HG03520 (cell line): ENCODE results near the gene DHRS3.

Experiments
- ATAC-seq: cut with Tn5 transposase; IDR thresholded peaks from one replicate; pipeline ENCODE4 v1.9.1; 2021; ENCODE audit warnings: mild to moderate bottlenecking, moderate library complexity; ENCODE audit not compliant: unreplicated experiment

Gene DHRS3

DNA sequence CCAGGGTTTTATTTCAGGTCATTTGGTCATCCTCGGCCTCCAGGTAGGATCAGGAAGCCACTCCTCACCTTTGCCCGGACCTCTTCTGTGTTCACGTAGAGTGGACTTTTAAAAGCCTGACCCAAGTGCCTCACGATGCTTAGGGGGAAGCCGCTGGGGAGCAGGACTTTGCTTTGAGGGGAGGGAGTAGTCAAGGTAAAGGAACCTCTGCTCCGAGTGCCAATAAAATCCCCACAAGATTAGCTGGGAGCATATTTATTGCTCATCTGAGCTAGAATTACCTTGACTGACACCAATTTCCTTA lies 603 bp upstream of the DHRS3 start:
- ATAC-seq = no peak

DNA sequence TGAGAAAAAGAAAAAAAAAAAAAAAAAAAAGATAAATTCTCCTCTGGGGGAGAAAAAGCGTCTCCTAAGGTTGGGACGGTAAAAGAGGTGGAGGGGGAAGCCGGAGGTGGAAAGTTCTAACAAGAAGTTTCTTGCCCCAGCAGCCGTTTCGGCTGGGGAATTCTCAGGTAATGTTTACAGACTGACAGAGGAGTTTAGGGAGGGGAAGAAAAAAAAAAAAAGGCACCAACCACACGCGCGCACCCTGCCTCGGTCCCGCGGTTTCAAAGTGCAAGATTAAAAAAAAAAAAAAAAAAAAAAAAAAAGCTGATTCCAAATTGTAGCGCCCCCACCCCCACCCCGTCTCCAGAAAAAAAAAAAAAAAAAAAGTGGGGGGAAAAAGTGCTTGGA lies 504 bp downstream of the DHRS3 start:
- no peak for ATAC-seq

DNA sequence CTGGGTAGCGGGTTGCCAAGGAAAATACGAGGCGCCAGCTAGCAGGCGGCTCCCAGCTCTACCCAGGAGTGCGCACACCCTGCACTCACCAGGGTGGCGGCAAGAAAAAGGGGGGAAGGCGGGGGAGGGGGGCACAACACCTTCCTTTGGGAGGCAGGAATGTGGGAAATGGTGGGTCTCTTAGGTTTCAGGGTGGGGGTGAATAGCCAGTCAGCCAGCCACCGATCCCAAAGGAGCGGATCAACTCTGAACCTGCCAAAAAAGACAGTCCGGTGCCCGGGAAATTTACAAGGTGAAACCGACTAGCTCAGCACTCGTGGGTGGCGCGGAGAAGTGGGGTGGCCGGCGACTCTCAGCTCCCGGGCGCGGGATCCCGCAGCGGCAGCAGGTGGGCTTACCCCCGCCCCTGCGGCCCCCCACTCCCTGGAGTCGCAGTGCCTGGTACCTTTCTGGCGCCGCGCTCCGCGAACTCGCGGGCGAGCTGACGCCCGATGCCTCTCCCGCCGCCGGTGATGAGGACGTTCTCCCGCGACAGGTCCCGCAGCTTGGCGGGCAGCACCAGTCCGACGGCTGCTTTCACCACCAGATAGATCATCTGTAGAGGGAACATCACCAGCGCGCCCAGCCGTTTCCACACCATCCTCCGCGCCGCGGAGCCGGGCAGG lies 1.2 kb downstream of the DHRS3 start:
- ATAC-seq = no peak

DNA sequence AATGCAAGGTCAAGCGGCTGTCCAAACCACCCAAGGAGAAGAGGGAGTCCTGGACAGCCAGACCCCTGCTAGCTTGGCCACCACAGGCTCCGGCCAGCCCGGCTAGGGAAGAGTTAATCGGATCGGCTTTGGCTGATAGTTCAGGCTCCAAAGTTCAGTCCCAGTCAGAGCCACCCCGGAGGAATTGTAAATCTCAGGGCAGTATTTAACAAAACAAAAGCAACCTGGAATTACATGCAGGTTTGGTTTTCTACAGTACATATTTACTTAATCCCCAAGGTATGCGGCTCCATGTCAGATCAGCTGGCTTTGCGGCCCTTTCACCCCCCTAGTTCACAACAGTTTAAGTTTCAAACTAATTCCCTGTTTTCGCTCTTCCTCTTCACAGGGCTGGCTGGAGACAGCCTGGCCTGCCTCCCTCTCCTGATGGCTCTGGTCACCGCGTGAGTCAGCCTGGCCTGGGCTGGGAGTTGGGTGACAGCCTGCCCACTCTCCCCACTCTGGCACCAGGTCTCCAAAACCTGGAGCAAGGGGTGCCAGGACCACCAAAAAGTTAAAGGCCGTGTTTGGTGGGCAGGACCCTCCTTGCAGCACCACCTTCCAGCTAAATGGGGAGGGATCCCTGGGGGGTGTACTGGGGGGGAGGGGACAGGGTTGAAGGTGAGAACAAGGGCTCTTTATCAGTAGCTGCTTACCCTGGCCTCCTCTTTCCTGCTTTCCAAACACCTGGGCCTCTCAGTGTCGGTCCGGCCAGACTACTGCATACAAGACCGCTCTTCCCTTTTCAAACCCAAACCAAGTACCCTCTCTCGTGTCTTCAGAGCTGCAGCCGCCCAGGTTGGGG lies 1.9 kb downstream of the DHRS3 start:
- ATAC-seq = no peak

DNA sequence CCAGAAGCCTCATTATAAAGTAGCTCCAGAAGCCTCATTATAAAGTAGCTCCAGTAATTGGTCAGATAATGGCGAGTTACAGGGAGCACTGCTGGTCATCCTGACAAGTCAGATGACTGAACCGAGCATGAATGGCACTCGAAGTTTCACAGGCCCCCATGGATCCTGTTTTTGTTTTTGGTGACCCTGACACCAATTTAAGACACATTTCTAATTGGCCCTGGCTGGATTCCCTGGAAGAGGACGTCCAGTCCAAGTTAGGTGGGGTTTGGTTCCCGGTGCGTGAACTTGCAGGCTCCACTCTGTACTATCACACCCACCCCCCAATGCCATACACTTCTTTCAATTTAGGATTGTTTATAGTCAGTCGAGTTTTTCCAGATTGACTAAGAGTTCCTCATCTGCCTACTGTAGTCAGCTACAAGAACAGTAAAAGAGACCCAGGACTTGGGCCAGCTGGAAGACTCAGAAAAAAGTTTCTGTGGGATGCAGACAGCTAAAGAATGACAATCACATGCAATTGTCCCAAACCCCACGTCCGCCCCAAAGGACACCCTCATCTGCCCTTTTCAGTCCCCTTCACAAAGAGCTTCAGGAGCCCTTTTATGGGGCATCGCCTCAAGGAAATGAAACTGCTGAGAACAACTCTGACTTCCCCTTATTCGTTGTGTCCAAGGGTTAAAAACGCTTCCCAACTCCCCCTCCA lies 2.7 kb downstream of the DHRS3 start:
- ATAC-seq = no peak

DNA sequence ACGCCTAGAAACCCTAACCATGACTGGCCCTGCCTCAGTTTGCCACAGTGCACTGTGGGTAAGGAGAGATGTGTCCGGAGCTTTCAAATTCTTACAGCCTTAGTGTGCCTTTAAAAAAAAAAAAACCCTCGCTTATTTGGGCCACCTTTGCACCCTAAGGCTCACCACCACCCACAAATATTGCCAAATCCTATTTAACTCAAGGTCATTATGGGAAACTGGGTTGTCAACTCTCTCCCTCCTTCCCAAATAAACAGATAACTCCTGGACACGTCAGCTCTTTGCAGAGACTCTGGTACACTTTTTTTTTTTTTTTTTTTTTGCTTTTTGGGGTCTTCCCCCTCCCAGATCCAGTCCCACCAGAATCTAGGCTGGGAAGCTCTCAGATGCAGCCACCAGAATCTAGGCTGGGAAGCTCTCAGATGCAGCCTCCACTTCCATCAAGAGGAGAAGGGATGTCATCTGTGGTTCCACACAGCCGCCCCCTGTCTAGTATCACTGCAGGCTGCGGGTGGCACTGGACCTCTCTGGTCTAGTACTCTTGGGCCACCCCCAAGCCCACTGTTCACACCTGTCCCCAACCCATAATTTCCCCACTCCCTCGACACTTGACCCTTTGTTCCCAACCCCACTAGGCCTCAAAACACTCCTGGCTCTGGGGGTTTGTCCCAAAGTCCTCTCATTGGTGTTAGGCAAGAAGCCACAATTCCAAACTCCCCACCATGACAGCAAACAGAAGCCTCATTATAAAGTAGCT lies 3.4 kb downstream of the DHRS3 start:
- no peak for ATAC-seq

DNA sequence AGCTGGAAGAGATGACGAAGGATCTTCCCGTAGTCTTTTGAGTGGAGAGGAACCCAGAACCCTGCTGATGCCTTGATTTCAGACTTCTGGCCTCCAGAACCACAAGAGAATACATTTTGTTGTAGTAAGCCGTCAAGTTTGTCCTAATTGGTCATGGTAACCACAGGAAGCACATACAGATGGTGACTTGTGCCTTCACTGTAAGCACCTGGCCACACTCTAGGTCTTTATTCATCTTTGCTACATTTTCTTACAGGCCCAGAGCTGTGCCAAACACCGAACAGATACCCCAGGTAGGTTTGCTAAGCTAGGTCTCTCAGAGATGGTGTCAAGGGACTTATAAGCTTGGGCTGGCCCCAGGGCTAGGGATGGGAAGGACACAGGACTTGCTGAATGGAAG lies 4.8 kb downstream of the DHRS3 start:
- ATAC-seq = no peak

DNA sequence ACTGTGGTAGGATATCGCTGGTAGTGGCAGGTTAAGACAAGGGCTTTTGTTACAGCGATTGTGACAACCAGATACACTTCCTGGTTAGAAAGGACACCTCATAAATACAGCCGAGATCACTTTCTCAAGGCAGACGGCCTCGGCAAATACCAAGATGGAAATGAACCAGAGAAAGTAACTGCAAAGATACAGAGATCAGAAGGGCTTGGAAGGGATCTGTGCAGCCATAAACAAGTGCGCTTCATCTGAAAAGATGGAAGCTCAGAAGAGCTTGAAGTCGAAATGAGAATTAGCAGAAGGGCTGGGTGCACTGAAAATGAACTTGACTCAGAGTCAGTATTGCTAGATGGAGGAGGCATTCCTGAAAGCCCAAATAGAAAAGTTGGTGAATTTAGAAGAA lies 7.1 kb downstream of the DHRS3 start:
- ATAC-seq = no peak

DNA sequence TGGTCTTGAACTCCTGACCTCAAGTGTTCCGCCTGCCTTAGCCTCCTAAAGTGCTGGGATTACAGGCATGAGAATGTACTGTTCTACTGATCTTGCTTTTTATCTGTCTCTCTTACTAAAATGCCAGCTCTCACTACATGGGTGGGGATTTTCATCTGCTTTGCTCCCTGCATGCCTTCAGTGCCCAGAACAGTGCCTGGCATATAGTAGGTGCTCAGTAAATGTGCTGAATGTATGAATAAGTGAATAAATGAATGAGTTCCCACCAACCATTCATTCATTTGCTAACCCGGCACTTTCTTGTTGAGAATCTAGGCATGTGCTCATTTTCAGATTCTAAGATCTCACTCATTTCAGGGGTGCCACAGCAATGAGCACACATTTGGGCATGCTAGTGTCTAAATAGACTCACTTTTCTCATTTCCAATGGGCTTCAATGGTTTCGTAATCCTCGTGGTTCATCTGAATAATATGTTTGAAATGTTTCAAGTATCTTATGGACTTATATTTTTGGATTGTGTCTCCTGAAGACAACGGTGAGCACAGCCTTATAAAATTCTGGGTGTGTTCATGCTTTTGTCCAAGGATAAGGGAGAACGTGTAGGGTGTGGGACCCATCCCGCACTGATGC lies 7.6 kb downstream of the DHRS3 start:
- no peak for ATAC-seq

DNA sequence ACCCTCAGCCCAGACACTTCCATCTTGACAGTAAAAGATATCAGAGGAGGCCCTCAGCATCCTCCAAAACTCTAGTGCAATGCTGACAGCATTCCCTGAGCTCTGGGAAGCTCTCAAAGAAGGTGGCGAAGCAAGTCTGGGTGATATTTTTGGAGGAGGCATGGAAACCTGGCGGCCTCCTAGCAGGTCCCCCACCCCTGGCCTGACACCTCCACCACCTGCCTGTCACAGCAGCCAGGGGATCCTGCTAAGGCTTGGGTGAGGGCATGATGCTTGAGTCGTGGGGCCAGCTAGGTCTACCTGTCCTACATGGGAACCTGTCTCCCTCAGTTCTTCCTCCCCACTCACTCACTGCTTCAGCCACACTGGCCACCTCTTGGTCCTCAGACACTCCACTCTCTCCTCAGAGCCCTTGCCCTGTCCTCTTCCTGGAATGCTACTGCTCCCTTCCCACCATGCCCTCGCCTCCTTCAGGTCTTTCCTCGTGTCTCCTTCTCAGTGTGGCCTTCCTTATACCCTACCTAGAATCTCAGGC lies 8.5 kb downstream of the DHRS3 start:
- ATAC-seq = no peak

DNA sequence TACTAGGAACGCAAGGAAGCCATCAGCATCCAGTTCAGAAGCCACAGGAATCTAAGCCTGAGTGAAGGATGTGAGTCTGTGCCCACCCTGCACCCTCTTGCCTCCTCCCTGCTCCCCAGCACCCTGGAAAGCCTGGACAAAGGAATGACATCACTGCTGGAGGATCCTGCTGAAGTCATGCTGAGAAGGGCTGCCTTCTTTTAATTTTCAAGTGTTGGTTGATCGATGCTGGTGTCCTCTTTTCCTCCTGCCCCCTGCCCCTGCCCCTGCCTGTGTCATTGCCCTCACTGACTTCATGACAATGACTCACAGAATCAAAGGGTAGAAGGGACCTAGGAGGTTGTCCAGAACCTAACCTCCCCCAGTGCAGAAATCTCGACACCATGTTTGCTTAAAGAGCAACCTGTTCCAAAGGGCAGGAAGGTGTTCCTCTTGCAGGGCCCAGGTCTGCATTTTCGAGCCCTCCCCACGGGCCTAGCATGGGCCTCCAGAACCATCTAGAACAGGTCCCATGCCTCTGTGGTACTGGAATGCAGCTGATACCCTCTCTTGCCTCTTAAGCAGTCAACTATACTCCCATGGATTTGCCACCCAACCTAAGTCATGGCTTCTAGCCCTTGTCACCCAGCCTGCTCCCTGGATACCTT lies 9.6 kb downstream of the DHRS3 start:
- no peak for ATAC-seq

DNA sequence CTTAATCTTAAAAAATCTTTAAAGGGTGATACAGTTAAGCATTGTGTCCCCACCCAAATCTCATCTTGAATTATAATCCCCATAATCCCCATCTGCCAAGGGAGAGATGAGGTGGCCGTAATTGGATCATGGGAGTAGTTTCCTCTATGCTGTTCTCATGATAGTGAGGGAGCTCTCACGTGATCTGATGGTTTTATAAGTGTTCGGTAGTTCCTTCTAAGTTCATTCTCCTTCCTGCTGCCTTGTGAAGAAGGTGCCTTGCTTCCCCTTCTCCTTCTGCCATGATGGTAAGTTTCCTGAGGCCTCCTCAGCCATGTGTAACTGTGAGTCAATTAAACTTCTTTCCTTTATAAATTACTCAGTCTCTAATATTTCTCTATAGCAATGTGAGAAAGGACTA lies 10.7 kb downstream of the DHRS3 start:
- no peak for ATAC-seq

DNA sequence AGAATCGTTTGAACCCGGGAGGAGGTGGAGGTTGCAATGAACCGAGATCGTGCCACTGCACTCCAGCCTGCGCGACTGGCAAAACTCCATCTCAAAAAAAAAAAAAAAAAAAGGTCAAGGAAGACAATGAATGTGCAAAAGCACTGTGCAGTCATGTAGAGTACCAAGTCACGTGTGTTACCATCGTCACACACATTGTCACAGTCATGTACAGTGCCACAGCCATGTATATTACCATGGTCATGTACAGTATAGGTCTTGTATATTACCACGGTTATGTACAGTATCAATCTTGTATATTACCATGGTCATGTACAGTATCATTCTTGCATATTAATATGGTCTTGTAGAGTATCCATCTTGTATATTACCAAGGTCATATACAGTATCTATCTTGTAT lies 13.0 kb downstream of the DHRS3 start:
- ATAC-seq = no peak

DNA sequence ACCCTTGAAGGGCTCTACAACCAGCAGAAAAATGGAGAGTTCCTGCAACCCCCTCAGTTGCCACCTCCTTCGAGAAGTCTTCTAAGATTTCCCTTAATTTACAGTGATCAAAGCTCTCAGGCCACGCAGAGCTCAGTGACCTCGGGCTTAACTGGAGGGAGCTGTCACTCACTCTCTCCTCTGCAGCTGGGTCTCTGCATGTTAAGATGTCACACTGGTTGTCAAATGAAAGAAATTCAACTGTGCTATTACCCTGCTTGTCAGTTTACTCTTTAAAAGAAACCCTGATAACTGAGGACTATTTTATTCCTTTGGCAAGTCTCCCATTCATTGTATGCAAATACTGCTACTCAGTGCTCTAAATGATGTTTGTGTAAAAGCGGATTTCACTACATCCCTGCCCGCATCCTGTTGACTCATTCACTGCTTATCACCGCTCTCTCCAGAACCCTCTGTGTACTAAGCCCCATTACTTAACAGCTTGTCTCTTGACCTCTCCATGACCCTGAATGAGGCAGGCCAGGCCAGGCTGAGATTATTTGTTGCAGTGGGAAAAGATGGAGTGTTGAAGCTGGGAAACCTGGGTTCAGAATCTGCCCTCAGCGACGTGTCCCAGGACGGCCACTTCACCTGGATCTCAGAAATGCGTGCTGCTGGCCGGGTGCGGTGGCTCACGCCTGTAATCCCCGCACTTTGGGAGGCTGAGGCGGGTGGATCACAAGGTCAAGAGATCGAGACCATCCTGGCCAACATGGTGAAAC lies 13.7 kb downstream of the DHRS3 start:
- peak; percentile 67 for ATAC-seq

DNA sequence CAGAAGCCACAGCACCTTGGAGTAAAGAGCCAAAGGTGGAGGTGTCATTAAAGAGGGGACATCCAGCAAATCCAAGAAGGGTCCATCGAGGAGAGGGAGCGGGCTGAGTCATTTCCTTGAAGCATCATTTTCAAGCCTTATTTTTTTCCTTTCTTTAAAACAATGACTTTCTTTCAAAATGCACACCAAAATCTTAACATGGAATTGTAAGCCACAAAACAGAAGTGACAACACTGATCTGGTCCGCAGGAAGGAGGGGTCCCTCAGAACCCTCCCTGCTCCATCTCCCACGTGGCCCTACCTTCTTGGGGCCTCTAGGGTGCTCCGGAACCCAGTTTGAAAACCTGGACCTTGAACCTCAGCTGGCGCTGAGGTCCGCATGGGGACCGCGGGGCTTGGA lies 14.8 kb downstream of the DHRS3 start:
- ATAC-seq = no peak

DNA sequence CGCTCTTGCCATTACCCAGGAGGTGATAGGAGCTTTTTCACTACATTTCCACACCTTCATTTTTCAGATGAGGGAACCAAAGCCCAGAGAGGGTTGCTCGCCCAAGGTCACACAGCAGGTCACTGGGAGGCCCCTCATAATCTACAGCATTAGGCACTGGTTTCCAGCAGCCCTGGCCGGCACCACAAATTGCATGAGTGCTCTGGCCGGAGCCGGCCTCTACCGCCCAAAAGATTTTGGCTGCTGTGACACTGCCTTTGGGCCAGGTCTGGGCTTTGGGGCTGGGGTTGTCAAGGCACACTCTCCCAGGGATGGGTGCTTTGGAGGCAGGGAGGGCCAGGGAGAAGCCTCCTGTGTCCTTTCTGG lies 15.4 kb downstream of the DHRS3 start:
- no peak for ATAC-seq

DNA sequence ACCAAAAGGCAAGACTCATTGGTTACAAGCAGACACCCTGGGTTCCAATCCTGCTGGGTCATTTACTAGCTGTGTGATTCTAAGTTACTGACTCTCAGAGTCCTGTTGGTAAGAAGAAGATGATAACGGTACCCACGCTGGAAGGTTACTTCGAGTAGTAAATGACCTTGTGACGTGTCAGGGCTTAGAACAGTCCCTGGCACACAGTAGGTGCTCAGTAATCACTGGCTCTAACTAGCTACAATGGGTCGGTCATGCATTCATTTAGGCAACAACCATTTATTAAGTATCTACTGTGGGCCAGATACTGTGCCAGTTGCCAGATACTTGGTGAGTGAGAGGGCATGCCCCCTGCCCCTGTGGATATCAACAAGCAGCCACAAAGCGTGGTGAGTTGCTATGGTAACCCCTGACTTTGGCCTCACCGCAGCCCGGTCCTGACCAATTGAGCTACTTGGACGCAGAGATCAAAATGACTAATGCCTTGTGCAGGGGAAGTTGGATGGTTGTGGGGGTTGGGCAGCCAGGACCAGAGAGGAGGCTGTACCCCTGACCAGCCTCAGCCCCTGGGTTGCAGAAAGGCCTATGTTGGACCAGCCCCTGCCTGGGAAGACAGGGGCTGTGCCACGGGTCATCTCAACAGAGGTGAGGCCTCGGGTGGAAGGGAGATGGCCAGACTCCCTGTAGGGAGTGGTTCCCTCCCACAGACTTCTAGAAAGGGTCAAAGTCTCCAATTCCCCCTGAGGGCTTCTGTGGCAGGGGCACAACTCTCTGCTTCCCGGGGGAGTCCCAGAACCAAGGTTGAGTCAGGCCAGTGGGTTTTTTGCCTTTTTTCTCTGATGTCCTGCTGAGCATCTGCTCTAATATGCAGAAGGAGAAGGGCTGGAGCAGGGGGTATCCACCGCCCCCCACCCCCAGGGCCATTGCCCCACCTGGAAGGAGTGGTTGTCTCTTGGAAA lies 16.0 kb downstream of the DHRS3 start:
- no peak for ATAC-seq

DNA sequence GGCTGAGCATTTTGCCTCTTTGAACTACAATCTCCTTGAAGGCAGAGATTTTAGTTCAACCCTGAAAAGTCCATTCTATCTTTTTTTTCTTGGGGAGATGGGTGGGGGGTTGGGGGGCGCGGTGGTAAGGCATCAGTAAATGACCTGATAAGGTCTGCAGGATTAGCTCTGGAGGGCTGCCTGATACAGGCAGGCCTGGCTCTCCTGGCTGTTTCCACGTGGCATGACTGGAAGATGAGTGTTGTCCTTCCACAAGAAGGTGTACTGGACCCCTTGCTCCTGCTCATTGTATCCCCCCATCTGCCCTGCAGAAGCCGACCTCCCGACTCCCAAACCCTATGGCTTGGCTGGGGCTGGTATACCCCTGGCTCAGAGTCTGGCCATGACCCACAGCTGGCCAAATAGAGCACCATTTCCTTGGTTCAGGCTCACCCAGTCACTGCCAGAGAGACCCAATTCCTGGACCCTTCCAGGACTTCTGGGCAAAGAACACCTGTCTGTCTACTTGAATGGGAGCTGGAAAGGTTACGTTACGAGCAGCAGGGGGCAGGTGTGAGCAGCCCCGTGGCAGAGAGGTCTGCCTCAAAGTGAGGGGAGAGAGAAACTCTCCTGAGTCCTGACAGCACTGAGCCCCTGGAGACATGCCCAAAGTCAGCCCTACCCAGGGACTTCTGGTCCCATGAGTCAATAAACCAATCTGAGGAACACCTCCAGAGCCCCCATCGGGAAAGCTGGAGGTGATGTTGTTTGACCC lies 17.0 kb downstream of the DHRS3 start:
- no peak for ATAC-seq
